ENCODE results near the gene HCFC2. TPM values are rescaled to one million over a fixed set of nuclear protein-coding genes. Genes with fewer than 3 reads are reported as not detected.
A peak's percentile ranks its signal among the peaks of the same experiment; 100 is the strongest.

HCFC2 gene
- total and polyA plus RNA-seq, 9 of the 15 experiments (the other 6 are each of a cell fraction or from before 2014, with no cell fraction given): 1.2 to 6.5 (median 3.8) TPM

GRCh38 chr12:104137902-104138796 is 73.8 kb downstream of the HCFC2 start, which contains the start of gene NFYB (continued):
- TF ChIP-seq CREB3L1 (IDR thresholded peaks at IDR 0.05; ENCODE audit: borderline replicate concordance, low read depth): peak; percentile 26; the same call in 1 of the 2 replicates
- TF ChIP-seq ETV5 (CRISPR knock-in tag; IDR thresholded peaks at IDR 0.05; ENCODE audit: low read depth): 0 out of 2 replicates have a peak, but pooled peaks have one; percentile 54
- no peak for TF ChIP-seq PHB (CRISPR knock-in tag; IDR thresholded peaks at IDR 0.05)
- peak; percentile 95 to 98 for TF ChIP-seq E2F6 (IDR thresholded peaks at IDR 0.05; ENCODE audit: borderline replicate concordance in 1 of 2, extremely low read depth in 1 of 2, insufficient read depth in 1 of 2, insufficient read length in 1 of 2, low read depth in 1 of 2, low read length in 1 of 2, poor library complexity in 1 of 2, severe bottlenecking in 1 of 2)
- TF ChIP-seq E2F4 (CRISPR knock-in tag; IDR thresholded peaks at IDR 0.05; ENCODE audit: low read depth): no peak
- no peak for TF ChIP-seq HIVEP1 (CRISPR knock-in tag; IDR thresholded peaks at IDR 0.05)
- no peak for TF ChIP-seq SETDB1 (IDR thresholded peaks at IDR 0.05; ENCODE audit: low read length)
- no peak for TF ChIP-seq ETS1 (conservative IDR thresholded peaks at IDR 0.05; ENCODE audit: control insufficient read depth, low read depth, low read length)
- TF ChIP-seq MNT (conservative IDR thresholded peaks at IDR 0.05): peak in 1 of 2 experiments; percentile 64; a peak in 3 of 4 replicates
- no peak for TF ChIP-seq NCOR1 (IDR thresholded peaks at IDR 0.05)
- TF ChIP-seq CHD2 (IDR thresholded peaks at IDR 0.05; ENCODE audit: low read depth, low read length): peak; percentile 64
- TF ChIP-seq POLR2A (conservative IDR thresholded peaks at IDR 0.05): peak; percentile 79
- TF ChIP-seq NUFIP1 (IDR thresholded peaks at IDR 0.05; ENCODE audit: partially characterized antibody): no peak
- no peak for TF ChIP-seq LARP7 (IDR thresholded peaks at IDR 0.05)
- peak; percentile 44; the same call in 1 of the 2 replicates for TF ChIP-seq XRCC5 (IDR thresholded peaks at IDR 0.05; ENCODE audit: low read depth, low read length)
- no peak for TF ChIP-seq SPI1 (IDR thresholded peaks at IDR 0.05; ENCODE audit: borderline replicate concordance, low read depth, low read length)
